ENCODE data around the gene GPR55.

The GPR55 gene

GRCh38 chr2:230866756-230867523, 58.1 kb downstream of the GPR55 start (continued):
- TF ChIP-seq ZNF510 (tag by site-specific recombination; IDR thresholded peaks at IDR 0.05; ENCODE audit: insufficient replicate concordance): no peak
- no peak for TF ChIP-seq ZNF19 (tag by site-specific recombination; IDR thresholded peaks at IDR 0.05; ENCODE audit: low read depth)
- peak; percentile 59 for TF ChIP-seq CTCF (tag by site-specific recombination; IDR thresholded peaks at IDR 0.05)
- no peak for TF ChIP-seq ZBTB21 (tag by site-specific recombination; IDR thresholded peaks at IDR 0.05)
- TF ChIP-seq BCL11B (tag by site-specific recombination; IDR thresholded peaks at IDR 0.05; ENCODE audit: low read depth): no peak
- TF ChIP-seq ZNF561 (tag by site-specific recombination; IDR thresholded peaks at IDR 0.05; ENCODE audit: borderline replicate concordance): peak; percentile 72; the same call in 1 of the 2 replicates
- TF ChIP-seq ZNF16 (tag by site-specific recombination; IDR thresholded peaks at IDR 0.05; ENCODE audit: low read depth): no peak
- TF ChIP-seq ZSCAN30 (tag by site-specific recombination; IDR thresholded peaks at IDR 0.05): no peak
- no peak for TF ChIP-seq ZNF704 (tag by site-specific recombination; IDR thresholded peaks at IDR 0.05)
- peak; percentile 56; the same call in 1 of the 2 replicates for TF ChIP-seq PRDM4 (tag by site-specific recombination; IDR thresholded peaks at IDR 0.05)
- TF ChIP-seq HOXC10 (CRISPR knock-in tag; IDR thresholded peaks at IDR 0.05): no peak
- TF ChIP-seq ZNF629 (tag by site-specific recombination; IDR thresholded peaks at IDR 0.05): no peak
- no peak for TF ChIP-seq ZNF426 (tag by site-specific recombination; IDR thresholded peaks at IDR 0.05)
- TF ChIP-seq KLF1 (tag by site-specific recombination; IDR thresholded peaks at IDR 0.05): no peak
- 0 out of 2 replicates have a peak, but pooled peaks have one; percentile 29 for TF ChIP-seq ZBTB17 (tag by site-specific recombination; IDR thresholded peaks at IDR 0.05)
- TF ChIP-seq ZNF114 (tag by site-specific recombination; IDR thresholded peaks at IDR 0.05): no peak
- TF ChIP-seq ZNF558 (tag by site-specific recombination; IDR thresholded peaks at IDR 0.05): no peak
- TF ChIP-seq ZNF596 (tag by site-specific recombination; IDR thresholded peaks at IDR 0.05): no peak
- no peak for TF ChIP-seq ZNF157 (tag by site-specific recombination; IDR thresholded peaks at IDR 0.05)
- no peak for TF ChIP-seq HIC1 (tag by site-specific recombination; IDR thresholded peaks at IDR 0.05)
- no peak for TF ChIP-seq ZBTB1 (tag by site-specific recombination; IDR thresholded peaks at IDR 0.05)
- no peak for TF ChIP-seq ZSCAN4 (tag by site-specific recombination; IDR thresholded peaks at IDR 0.05)
- TF ChIP-seq OVOL3 (tag by site-specific recombination; IDR thresholded peaks at IDR 0.05): no peak
- no peak for TF ChIP-seq SETDB1 (IDR thresholded peaks at IDR 0.05; ENCODE audit: insufficient read length, low read length)
- no peak for TF ChIP-seq ZNF549 (tag by site-specific recombination; IDR thresholded peaks at IDR 0.05)
- TF ChIP-seq ZNF394 (tag by site-specific recombination; IDR thresholded peaks at IDR 0.05; ENCODE audit: borderline replicate concordance): no peak
- no peak for TF ChIP-seq ZNF274 (IDR thresholded peaks at IDR 0.05; ENCODE audit: low read length)
- TF ChIP-seq ZNF274 (tag by site-specific recombination; IDR thresholded peaks at IDR 0.05; ENCODE audit: borderline replicate concordance): no peak
- no peak for TF ChIP-seq ZNF302 (tag by site-specific recombination; IDR thresholded peaks at IDR 0.05; ENCODE audit: low read depth)
- 0 out of 2 replicates have a peak, but pooled peaks have one; percentile 13 for TF ChIP-seq GLIS2 (tag by site-specific recombination; IDR thresholded peaks at IDR 0.05)
- TF ChIP-seq EGR2 (tag by site-specific recombination; IDR thresholded peaks at IDR 0.05; ENCODE audit: low read depth): no peak
- TF ChIP-seq ZNF670 (tag by site-specific recombination; IDR thresholded peaks at IDR 0.05; ENCODE audit: low read depth): no peak
- no peak for TF ChIP-seq KLF7 (tag by site-specific recombination; IDR thresholded peaks at IDR 0.05; ENCODE audit: borderline replicate concordance)
